Kidney (tissue), 14 donors: Measurements from ENCODE around the gene TRIM69. TPM values are rescaled to one million over a fixed set of nuclear protein-coding genes. Genes with fewer than 3 reads are reported as not detected.

Source experiments
- DNase-seq, 5 donors: peaks; one replicate each; pipeline ENCODE4 v3.0.0-alpha.2; 2013 to 2020
- FAIRE-seq: peaks from 2 replicates; lab custom pipeline; 2012; peaks lifted over from hg19 to GRCh38; lab: Jason Lieb, UNC
- H3K27ac ChIP-seq, 2 donors: one replicate each; pipeline ENCODE4 v1.7.0; 2013; ENCODE audit warnings: low read depth in 2 of 2, low read length in 2 of 2, inconsistent platforms in 1 of 2
- H3K27me3 ChIP-seq: one replicate; pipeline ENCODE4 v1.7.1; 2013; ENCODE audit warnings: low read length, inconsistent platforms; ENCODE audit not compliant: control insufficient read depth, insufficient read depth
- H3K36me3 ChIP-seq, 3 donors: one replicate each; pipeline versions ENCODE4 v1.7.0 to v1.7.1; 2013; ENCODE audit warnings: low read length in 3 of 3, control low read depth in 1 of 3, inconsistent platforms in 1 of 3; ENCODE audit not compliant: insufficient read depth in 3 of 3, control insufficient read depth in 2 of 3
- H3K4me1 ChIP-seq, 3 donors: one replicate each; pipeline versions ENCODE4 v1.7.0 to v1.7.1; 2013; ENCODE audit warnings: low read length in 3 of 3, inconsistent platforms in 1 of 3, low read depth in 1 of 3; ENCODE audit not compliant: control insufficient read depth in 2 of 3, insufficient read depth in 2 of 3
- H3K4me3 ChIP-seq, 3 donors: one replicate each; pipeline versions ENCODE4 v1.7.0 to v1.8.1; 2013; ENCODE audit warnings: low read length in 3 of 3, control low read depth in 1 of 3, inconsistent platforms in 1 of 3
- H3K9ac ChIP-seq, 3 donors: one replicate each; pipeline versions ENCODE4 v1.7.0 to v1.7.1; 2013; ENCODE audit warnings: low read length in 3 of 3, control low read depth in 1 of 3, inconsistent platforms in 1 of 3
- H3K9me3 ChIP-seq, 3 donors: one replicate each; pipeline versions ENCODE4 v1.7.0 to v1.7.1; 2013; ENCODE audit warnings: low read length in 3 of 3, control low read depth in 1 of 3, inconsistent platforms in 1 of 3; ENCODE audit not compliant: control insufficient read depth in 2 of 3, insufficient read depth in 1 of 3
- CTCF ChIP-seq: IDR thresholded peaks from 3 replicates; pipeline ENCODE4 v1.5.1; 2012; ENCODE audit warnings: mild to moderate bottlenecking, moderate library complexity, borderline replicate concordance; ENCODE audit not compliant: insufficient read depth; ENCODE audit errors: extremely low read depth
- intact Hi-C: fragments of 100-400 bp; cut with DNase I; formaldehyde crosslinking; loops from one replicate; pipeline ENCODE4 v1.11.1; 2022
- polyA plus RNA-seq: library from polyadenylated mRNA; stranded (reverse); fragments of 350-450 nt; fragmentation: Illumina TruSeq; extraction: RNeasy Lipid Tissue Mini Kit (QIAGEN cat#74804); gene quantifications from one replicate; pipeline ENCODE4 v1.2.3, GENCODE V29; 2014; ENCODE audit warnings: low read depth, low replicate concordance; ENCODE audit not compliant: insufficient read depth
- total RNA-seq: library from RNA; stranded (reverse); fragmentation: NEBNext Ultra II Directional; extraction: Animal tissue kit (Norgen Biotek cat#: 25700); gene quantifications from one replicate; pipeline ENCODE4 v1.2.1, GENCODE V29; 2021
- donor health status: control.
- donor health status: control.
- donor health status: control.
- donor health status: control.
- donor health status: control.
- donor health status: DM: yes; HTN: yes; CAD: no.
- donor health status: Normal renal cell carcinoma (clear cell type).

TRIM69 gene
- total and polyA plus RNA-seq, 2 donors from 2014 or later: 29.6 to 41.2 TPM

DNA sequence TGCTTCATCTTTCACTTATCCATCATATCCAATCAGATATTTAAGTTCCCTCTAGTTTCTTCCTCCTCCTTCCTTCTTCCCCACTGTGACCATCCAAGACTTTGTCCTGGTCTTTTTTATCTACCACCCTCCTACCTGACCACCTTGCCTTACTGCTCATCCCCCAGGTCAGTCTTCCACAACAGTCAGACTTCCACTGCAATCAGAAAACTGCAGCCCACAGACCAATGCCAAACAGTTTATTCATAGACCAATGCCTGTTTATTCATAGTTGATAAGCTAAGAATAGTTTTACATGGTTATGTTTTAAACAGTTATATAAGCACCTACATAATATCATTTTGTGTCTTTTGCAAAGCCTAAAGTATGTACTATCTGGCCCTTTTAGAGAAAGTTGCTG is 65.5 kb downstream of the TRIM69 start:
- intact Hi-C loops: no loop called here

DNA sequence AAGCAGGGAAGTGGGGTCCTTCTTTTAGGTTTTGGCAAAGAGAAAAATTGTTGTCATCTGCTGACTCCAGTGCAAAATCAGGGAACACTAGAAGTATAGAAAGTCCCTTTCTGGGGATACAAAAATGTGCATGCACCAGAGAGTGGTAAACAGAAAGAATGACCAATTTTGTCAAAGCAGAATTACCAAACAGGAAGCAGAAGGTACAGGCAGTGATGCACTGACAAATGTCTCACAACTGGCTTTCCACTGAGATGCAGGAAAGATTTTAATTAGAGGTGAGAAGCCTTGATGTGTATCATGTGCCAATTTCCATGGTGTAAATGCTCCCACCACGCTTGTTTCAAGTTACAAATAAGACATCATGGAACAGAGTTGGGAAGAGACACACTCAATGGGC is 66.0 kb downstream of the TRIM69 start:
- no peak for TF ChIP-seq CTCF
- H3K9me3 ChIP-seq: no peaks in the 10 kb centered on the region
- no peak for FAIRE-seq
- no peak for DNase-seq
- H3K4me3 ChIP-seq: no peak overlapping the region
- no peaks in the 10 kb centered on the region for H3K4me1 ChIP-seq
- no peaks in the 10 kb centered on the region for H3K27me3 ChIP-seq
- intact Hi-C loops: no loop called here
- H3K9ac ChIP-seq: no peak overlapping the region
- H3K27ac ChIP-seq: no peak overlapping the region
- H3K36me3 ChIP-seq: no peaks in the 10 kb centered on the region

More for the DNA sequence above, 65.5 kb downstream of the TRIM69 start:
- H3K4me3 ChIP-seq: no peak overlapping the region
- no peak for FAIRE-seq
- H3K9ac ChIP-seq: no peak overlapping the region
- TF ChIP-seq CTCF: no peak
- no peaks in the 10 kb centered on the region for H3K4me1 ChIP-seq
- no peaks in the 10 kb centered on the region for H3K9me3 ChIP-seq
- no peaks in the 10 kb centered on the region for H3K36me3 ChIP-seq
- DNase-seq: no peak
- no peaks in the 10 kb centered on the region for H3K27me3 ChIP-seq
- H3K27ac ChIP-seq: no peak overlapping the region

DNA sequence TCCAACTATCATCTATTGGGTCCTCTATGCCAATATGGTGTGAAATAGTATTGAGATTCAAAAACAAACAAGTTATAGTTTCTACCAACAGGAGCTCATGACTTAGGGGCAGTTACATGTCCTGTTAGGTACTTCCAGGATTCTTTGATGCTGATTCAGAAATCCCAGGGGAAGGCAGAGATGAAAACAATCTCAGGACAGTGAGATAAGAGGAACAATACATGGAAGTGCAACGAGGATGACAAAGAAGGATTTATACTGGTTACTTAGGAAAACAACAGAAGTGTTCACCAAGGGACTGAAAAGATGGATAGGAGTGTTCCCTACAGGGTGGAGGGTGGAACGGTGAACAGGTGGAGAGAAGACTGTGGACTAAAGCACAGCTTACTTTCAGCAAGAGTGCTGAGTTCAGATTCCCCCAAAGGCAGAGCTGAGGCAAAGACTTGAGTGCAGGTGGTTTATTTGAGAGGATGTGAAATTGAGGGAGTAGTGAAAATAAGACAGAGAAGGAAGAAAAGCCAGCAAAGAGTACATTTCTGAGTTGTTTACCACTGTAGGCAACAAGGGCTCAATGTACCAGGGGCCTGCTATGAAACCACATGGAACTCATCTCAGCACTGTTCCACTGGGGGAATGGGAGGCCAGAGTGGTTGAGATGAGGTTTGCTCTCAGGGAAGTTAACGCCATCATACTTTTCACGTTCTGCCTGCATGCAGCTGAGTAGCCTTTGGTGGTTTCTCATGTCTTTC is 68.1 kb downstream of the TRIM69 start:
- no peak overlapping the region for H3K27ac ChIP-seq
- DNase-seq: peak in 1 of 5 donors; percentile 22
- no peak for TF ChIP-seq CTCF
- no peak for FAIRE-seq
- no peak overlapping the region for H3K9ac ChIP-seq
- H3K9me3 ChIP-seq: no peaks in the 10 kb centered on the region
- no peaks in the 10 kb centered on the region for H3K27me3 ChIP-seq
- H3K4me3 ChIP-seq: no peak overlapping the region
- intact Hi-C loops: no loop called here
- no peaks in the 10 kb centered on the region for H3K4me1 ChIP-seq
- no peaks in the 10 kb centered on the region for H3K36me3 ChIP-seq

DNA sequence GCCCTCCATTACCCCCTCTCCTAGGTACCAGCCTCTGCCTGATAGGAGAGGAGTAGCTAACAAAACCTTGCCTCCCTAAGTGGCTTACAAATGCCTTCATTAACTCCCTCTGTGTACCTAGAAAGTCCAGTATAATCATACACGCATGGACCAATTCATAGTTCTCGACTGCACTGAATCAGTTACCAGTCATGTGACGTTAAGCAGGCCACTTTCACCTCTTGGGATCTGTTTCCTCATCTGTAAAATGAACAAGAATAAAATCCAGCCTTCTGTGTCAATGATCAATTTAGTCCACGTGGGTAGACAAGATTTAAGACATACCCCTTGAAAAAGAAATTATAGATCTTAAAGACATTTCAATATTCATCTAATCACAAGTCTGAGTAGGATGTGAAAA is 72.2 kb downstream of the TRIM69 start:
- Histone ChIP-seq H3K4me1 (no peaks in the 10 kb centered on the region), H3K36me3 (no peaks in the 10 kb centered on the region), H3K4me3 (no peak overlapping the region), H3K9me3 (no peaks in the 10 kb centered on the region), H3K27me3 (no peaks in the 10 kb centered on the region), H3K9ac (no peak overlapping the region), H3K27ac (no peak overlapping the region)
- no peak for TF ChIP-seq CTCF
- no peak for DNase-seq
- intact Hi-C loops: no loop called here
- FAIRE-seq: no peak
